Body of pancreas (tissue), 4 donors: ENCODE data around the gene FOXI2.

ENCODE experiments used
- POLR2A ChIP-seq, 3 donors: fragments of 450-650 bp; IDR thresholded peaks; one replicate each; pipeline ENCODE4 v1.6.1; 2016; ENCODE audit warnings: antibody characterized with exemption in 3 of 3, mild to moderate bottlenecking in 2 of 3
- TF ChIP-seq, protein P1 (sequence below), 7 experiments: fragments of 450-650 bp in 4 of 7; fragments of 200-600 bp in 3 of 7; sonication (generic) in 3 of 7; IDR thresholded peaks; one replicate each; pipeline ENCODE4 v1.5.1; 2016 to 2019; ENCODE audit warnings: antibody characterized with exemption in 7 of 7

DNA sequence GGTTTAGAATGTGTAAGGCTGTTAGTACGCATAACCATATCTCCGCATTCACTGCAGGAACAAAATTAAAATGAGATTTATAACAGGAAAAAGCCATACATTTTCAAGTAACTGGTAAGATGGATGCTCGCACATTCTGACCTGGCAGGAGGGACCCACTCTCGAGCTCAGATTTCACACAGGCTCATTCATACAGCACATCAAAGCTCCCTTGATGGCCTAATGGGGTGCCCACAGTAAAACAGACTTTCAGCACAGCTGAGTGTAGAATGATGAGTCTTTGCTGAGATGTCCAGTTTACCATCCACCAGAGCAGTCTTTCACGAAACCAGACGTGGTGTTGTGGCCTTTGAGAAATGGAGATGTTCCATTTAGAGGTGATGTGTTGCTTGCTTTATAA, 8.9 kb downstream of the FOXI2 start:
- no peak for TF ChIP-seq POLR2A (IDR thresholded peaks at IDR 0.05)
- TF ChIP-seq, protein P1, sequence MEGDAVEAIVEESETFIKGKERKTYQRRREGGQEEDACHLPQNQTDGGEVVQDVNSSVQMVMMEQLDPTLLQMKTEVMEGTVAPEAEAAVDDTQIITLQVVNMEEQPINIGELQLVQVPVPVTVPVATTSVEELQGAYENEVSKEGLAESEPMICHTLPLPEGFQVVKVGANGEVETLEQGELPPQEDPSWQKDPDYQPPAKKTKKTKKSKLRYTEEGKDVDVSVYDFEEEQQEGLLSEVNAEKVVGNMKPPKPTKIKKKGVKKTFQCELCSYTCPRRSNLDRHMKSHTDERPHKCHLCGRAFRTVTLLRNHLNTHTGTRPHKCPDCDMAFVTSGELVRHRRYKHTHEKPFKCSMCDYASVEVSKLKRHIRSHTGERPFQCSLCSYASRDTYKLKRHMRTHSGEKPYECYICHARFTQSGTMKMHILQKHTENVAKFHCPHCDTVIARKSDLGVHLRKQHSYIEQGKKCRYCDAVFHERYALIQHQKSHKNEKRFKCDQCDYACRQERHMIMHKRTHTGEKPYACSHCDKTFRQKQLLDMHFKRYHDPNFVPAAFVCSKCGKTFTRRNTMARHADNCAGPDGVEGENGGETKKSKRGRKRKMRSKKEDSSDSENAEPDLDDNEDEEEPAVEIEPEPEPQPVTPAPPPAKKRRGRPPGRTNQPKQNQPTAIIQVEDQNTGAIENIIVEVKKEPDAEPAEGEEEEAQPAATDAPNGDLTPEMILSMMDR (IDR thresholded peaks at IDR 0.05) = no peak
